GM19455 (cell line): ENCODE measurements around the gene CD177.
"Not testable (repeated sequence)": the region's sequence is repeated elsewhere in the genome, so short reads cannot be mapped to it uniquely, and the experiment has no call there.

ENCODE experiments used
- ATAC-seq: cut with Tn5 transposase; IDR thresholded peaks from one replicate; pipeline ENCODE4 v1.9.1; 2021; ENCODE audit not compliant: unreplicated experiment

The CD177 gene

DNA sequence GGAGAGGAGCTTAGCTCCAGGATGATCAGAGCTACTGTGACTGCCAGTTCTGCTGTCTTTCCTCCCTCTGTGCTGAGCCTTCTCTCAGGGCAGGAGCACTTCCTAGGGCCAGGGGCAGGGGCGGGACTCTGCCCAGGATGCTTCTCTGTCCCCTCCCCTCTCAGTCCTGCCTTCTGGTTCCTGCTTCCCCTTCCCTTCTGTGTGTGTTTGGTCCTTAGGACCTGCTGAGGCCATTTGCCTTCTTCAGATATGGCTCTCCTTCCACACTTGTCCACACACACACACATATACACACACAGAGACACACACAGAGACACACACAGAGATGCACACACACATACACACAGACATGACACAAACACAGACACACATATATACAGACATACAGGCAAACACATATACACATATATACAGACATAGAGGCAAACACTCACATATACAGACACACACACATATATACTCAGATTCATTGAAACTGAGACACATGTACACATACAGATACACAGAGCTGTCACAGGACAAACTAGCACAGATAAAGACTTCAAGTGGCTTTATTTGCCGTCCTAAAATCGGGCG is 22.0 kb upstream of the CD177 start:
- ATAC-seq = no peak

DNA sequence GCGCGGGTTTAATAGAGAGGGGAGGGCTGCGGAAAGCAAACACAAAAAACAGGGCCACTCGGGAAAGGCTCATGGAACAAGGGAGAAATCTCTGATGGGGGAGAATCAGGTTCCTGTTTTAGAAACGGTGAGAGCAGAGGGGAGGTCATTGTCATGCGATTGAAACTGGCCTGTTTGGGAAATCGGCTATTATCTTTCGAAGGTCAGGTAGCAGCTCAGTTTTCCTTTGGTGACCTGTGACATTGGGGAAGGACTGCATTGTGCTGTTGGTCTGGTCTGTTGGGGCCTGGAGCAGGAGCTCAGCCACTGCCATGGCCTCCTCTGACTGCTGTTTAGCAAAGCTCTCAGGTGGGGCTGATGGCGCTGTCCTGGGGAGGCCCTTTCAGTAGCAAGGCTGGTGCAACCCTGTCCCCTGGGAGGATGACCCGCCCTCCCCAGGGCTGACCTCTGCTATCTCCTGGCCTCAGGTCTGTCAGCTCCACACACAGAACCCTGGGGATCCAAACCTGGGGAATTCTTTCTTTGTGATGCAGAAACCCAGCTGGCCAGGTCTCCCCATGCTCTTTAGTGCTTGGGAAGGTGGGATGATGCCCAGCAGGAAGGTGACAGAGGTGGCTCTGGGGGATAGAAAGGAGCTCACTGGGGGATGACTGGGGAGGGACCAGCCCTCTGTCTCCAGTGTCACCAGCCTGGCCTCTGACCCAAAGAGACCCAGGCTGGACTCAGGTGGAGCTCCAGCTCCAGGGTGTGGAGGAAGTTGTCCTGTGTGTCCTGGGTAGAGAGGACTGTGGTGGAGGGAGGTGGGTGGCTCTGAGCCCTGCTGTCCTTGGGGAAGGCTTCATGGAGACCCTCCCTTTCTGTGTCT is 21.2 kb upstream of the CD177 start:
- ATAC-seq = no peak

DNA sequence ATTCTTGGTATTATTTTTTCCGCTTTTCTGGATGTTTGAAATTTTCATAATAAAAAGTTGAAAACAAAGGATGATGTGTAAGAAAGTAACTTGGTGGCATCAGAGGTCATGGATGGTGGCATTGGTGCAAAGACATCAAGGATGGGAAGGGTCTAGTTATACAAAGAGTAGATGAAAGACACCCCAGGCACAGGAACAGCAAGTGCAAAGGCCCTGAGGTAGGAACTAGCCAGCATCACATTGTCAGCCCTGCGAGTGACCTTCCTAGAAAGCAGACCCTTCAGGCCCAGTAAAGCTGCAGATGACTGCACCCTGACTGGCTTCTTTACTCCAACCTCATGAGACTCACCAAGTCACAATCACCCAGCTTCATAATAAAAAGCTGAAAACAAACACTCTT is 17.0 kb upstream of the CD177 start:
- ATAC-seq = not testable (repeated sequence)

DNA sequence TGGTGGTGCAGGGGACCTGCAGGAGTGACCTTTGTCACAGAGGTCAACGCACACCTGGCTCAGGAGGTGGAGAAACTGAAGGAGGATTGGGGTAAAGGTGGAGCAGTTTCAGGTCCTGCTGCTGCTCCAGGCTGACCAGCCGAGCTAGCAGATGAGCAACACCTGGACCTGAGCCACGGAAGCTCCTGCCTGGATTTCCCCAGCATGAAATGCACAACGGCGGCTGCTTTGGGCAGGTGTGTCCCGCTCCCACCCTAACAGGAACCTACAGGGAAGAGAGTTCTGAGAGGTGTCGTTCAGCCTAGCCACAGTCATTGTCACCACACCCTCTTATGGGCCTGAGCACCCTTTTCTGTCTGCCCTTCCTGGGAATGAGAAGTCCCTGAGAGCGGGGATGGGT is 15.7 kb upstream of the CD177 start:
- ATAC-seq = no peak

DNA sequence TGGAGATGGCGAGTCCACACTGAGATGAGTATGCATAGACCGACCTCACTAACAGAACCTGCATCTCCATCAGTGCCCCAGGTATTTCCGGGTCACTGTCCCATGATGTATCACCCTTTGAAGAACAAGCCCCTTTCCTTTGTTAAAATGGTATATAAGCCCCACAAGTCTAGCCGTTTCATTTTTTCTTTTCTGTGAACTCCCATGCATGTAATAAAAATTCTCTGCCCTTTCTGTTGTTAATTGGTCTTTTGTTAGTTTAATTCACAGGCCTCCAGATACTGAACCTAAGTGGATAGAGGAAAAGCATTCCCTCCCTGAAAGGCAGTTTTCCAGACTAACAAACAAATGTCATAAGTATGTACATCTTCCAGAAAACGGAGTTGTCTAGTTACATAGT is 15.0 kb upstream of the CD177 start:
- no peak for ATAC-seq

DNA sequence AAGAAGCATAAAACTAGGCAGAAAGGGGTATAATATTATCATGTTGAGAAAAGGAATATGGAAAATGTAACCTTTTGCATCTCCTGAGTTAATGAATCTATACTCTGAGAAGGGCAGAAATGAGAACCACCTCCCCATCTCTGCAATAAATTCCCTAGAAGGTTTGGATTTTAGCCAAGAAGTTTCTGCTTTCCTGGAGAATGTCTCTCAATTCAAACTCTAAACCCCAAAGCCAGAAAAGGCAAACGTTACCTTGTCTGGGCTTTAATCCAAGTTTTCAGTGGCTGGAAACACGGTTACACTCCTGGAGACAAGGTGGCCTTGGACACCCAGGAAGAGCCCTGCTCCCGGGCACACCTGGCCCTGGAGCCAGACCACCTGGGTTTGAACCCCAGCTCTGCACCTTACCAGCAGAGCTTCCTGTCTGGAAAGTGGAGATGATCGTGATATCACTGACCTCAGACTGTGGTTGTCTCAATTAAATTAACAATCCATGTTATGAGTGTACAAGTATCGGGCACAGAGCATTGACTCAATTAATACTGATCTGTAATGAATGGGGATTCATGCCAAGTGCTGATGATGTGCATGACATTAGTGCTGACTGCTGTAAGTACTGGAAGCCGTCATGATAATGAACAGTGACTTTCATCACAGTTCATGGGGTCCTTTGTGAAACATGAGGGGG is 14.1 kb upstream of the CD177 start:
- ATAC-seq = not testable (repeated sequence)

DNA sequence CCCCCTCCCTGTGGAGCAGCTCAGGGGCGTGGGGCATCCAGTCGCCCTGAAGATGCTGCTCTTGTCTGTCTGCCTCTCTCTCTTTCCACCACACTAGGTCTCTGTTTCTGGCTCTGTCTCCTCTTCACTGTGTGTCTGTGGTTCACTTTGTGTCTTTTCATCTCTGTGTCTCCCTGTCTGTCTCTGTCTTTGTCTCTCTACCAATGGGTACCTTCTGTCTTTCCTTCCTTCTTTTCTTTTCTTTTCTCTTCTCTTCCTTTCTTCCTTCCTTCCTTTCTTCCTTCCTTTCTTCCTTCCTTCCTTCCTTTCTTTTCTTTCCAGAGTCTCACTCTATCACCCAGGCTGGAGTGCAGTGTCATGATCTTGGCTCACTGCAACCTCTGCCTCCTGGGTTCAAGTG is 13.4 kb upstream of the CD177 start:
- not testable (repeated sequence) for ATAC-seq

DNA sequence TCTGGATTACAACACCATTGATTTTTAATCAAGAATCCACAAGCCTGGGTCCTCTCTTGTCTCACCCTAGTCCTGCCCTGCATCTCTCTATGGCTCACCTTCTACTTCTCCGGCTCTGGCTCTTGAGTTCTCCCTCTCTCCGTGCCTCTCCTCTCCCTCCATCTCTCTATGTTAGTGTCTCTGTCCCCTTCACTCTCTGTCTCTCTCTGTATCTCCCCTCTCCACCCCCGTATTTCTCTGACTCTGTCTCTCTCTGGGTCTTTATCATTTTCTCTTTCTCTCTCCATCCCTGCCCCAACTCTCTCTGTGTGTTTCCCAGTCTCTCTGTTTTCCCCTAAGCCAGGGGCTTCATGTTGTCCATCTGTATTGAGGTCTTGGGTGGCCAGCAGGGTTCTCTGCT is 12.4 kb upstream of the CD177 start:
- not testable (repeated sequence) for ATAC-seq

DNA sequence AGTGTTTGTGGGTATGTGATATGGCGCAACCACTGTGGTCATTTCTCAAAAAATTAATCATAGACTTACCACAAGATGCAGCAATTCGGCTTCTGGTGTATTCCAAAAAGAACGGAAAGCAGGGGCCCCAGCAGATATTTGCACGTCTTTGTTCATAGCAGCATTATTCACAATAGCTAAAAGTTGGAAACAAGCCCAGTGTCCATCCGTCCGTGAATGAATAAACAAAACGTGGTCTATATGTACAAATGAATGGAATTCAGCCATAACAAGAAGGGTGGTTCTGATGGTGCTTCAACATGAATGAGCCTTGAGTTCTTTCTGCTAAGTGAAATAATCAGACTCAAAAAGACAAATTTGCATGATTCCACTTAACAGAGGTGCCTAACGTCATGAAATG is 11.4 kb upstream of the CD177 start:
- not testable (repeated sequence) for ATAC-seq

DNA sequence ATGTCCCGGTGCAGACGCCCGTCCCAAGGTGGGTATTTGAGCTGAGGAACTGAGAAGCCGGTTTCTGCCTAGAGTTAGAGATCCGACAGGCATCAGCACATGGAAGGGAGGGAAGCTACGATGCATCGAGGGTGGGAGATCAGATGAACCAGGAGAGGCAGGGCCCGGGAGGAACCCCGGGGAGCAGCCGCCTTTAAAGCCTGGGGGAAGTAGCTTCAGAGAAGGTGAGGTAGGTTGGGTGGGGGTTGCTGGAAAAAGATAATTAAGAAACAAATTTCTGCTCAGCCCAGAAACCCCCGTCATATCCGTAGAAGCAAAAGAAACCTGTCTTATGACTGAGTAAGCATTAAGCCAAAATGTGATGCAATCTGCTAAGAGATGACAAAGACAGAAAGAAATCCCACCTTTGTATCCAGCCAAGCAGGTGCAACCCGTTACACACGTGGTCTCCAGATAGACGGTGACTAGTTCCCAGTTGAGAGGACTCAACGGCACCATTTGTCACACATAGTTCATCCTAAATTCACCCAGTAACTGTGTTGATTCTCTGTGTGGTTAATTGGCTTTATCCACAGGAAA is 9.1 kb upstream of the CD177 start:
- not testable (repeated sequence) for ATAC-seq

DNA sequence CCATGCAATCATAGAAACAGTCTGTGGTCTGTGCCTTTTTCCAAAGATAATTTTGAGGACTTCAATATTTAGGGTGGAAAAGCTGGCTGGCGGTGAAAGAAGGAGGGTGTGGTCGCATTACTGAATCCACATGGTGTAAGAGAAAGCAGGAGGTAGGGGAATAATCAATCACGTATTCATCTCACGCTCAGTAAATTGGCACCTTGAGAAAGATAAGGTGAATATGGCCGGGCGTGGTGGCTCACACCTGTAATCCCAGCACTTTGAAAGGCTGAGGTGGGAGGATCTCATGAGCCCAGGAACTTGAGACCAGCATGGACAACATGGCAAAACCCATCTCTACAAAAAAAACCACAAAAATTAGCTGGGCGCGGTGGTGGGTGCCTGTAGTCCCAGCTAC is 3.7 kb upstream of the CD177 start:
- ATAC-seq = not testable (repeated sequence)

DNA sequence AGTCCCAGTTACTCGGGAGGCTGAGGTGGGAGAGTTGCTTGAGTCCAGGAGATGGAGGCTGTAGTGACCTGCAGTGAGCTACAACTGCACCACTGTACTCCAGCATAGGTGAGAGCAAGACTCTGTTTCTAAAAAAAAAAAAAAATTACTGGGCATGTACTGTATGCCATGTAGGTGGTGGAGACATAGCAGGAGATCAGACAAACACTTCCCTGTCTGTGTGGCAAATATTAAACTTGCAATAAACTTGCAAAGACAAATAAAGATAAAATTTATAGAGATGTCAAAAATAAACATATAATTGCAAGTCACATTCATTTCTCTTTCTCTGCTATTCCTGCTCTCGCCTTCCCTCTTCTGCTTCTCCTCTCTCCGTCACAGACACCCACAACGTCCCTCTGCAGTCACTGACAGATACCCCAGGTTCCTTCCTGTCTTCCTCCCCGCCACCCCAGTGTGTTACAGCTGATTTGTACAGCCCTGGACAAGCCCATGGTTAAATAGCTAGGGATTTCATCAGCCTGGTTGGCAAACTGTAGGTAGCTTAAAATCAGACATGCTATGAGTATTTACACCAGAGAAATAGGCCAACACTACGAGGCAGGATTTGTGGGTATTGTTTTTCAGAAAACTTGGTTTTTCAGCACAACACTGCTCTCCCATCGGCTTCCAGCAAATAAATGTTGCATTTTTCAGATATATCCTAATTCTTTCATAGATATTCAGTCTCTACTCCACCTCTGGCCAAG is 1.3 kb upstream of the CD177 start:
- no peak for ATAC-seq

DNA sequence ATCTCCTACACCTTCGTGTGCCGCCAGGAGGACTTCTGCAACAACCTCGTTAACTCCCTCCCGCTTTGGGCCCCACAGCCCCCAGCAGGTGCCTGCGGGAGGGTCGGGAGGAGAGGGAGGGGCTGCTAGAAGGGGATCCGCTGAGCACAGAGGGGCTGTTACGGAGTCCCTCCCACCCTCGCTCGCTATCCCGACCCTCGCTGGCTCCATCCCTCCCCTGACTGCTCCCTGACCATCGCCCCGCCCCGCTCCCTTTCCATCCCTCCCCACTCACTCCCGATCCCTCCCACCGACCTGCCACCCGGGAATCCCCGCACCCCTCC is 780 bp downstream of the CD177 start:
- no peak for ATAC-seq

DNA sequence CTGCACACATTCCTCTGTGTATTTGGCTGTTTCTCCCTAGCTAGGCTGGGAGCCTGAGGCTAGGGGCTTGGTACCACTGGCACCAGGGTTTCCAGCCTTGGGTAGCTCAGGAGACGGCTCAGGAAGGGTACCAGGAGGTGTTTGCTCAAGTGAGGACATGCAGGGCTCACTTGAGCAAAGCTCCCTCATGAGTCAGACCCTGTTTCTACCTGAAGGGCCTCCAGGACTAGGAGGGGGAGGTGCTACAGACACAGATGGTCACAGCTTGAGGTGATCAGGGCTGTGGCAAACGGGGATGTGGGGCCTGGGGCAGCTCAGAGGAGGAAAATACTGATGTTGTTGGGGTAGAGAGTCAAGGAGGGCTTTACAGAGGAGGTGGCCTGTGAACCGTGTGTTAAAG is 3.3 kb downstream of the CD177 start:
- not testable (repeated sequence) for ATAC-seq

DNA sequence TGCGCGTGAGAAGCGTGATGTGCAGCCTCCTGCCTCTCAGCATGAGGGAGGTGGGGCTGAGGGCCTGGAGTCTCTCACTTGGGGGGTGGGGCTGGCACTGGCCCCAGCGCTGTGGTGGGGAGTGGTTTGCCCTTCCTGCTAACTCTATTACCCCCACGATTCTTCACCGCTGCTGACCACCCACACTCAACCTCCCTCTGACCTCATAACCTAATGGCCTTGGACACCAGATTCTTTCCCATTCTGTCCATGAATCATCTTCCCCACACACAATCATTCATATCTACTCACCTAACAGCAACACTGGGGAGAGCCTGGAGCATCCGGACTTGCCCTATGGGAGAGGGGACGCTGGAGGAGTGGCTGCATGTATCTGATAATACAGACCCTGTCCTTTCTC is 8.7 kb downstream of the CD177 start:
- ATAC-seq = no peak

DNA sequence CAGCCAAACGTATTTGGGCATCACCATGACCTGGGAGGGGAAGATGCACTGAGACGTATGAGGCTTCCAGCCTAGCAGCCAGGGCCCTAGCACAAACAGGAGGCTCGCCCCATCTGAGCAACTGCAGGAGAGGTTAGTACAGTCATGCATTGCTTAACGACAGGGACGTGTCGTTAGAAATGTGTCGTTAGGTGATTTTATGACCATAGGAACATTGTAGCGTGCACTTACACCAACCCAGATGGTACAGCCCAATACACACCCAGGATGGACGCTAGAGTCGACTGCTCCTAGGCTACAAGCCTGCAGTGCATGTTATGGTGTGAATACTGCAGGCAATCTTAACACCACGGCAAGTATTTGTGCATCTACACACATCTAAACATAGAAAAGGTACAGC is 9.3 kb downstream of the CD177 start:
- no peak for ATAC-seq

DNA sequence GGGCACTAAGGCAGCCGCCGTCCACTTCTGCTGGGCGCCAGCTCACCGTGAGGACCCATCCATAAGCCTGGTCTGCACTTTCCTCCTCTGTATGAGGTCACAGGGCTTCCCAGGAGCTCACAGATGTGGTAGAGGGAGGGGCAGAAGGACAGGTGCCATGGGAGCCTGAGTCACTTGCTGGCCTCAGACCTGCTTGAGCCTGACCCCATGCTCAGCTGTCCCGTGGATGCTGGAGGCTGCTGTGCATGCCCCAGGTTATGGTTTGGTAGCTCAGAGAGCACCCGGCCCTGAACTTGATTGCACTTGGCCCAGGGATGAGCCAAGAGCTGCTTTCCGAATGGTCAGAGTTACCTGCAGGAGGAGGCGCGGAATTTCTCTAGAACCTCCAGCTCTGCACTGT is 12.2 kb downstream of the CD177 start:
- not testable (repeated sequence) for ATAC-seq

DNA sequence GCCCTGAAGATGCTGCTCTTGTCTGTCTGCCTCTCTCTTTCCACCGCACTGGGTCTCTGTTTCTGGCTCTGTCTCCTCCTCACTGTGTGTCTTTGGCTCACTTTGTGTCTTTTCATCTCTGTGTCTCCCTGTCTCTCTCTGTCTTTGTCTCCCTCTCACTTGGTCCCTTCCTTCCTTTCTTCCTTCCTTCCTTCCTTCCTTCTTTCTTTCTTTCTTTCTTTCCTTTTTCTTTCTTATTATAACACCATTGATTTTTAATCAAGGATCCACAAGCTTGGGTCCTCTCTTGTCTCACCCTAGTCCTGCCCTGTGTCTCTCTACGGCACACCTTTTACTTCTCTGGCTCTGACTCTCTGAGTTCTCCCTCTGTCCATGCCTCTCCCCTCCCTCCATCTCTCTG is 14.3 kb downstream of the CD177 start:
- ATAC-seq = no peak

DNA sequence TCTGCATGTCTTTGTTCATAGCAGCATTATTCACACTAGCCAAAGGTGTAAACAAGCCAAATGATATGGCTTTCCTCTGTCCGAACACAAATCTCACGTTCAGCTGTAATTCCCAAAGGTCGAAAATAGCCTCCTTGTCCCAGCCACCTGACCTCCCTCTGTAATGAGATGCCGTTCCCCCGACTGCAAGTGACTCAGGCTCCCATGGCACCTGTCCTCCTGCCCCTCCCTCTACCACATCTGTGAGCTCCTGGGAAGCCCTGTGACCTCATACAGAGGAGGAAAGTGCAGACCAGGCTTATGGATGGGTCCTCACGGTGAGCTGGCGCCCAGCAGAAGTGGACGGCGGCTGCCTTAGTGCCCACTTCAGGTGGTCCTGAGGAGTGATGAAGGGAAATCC is 15.4 kb downstream of the CD177 start:
- ATAC-seq = not testable (repeated sequence)

DNA sequence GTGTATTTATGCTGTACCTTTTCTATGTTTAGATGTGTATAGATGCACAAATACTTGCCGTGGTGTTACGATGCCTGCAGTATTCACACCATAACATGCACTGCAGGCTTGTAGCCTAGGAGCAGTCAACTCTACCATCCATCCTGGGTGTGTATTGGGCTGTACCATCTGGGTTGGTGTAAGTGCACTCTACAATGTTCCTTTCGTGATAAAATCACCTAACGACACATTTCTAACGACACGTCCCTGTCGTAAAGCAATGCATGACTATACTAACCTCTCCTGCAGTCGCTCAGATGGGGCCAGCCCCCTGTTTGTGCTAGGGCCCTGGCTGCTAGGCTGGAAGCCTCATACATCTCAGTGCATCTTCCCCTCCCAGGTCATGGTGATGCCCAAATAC is 18.4 kb downstream of the CD177 start:
- ATAC-seq = no peak

DNA sequence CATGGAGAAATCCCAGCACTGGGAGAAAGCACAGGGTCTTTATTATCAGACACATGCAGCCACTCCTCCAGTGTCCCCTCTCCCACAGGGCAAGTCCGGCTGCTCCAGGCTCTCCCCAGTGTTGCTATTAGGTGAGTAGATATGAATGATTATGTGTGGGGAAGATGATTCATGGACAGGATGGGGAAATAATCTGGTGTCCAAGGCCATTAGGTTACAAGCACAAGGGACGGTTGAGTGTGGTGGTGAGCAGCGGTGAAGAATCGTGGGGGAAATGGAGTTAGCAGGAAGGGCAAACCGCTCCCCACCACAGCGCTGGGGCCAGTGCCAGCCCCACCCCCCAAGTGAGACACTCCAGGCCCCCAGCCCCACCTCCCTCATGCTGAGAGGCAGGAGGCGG is 19.0 kb downstream of the CD177 start:
- no peak for ATAC-seq
